RWPE1 (cell line): ENCODE results near the gene TMEM52.

Source experiments
- CTCF ChIA-PET: fragments of 350-600 bp; sonication (Branson Sonifier 250); formaldehyde crosslinking; extraction: SDS; loops from one replicate; lab custom pipeline; 2021; lab: Yijun Ruan, JAX
- POLR2A ChIA-PET: fragments of 400-600 bp; formaldehyde crosslinking; extraction: SDS; loops from one replicate; lab custom pipeline; 2020; ENCODE audit warnings: antibody characterized with exemption; ENCODE audit not compliant: low non-redundant PET; lab: Yijun Ruan, JAX
- DNase-seq: peaks from one replicate; pipeline ENCODE4 v3.0.0; 2012; ENCODE audit warnings: low spot score
- H3K27ac ChIP-seq: fragments of 450-650 bp; 2 replicates; pipeline ENCODE4 v1.5.1; 2017
- CTCF ChIP-seq: fragments of 450-650 bp; conservative IDR thresholded peaks from 2 replicates; pipeline ENCODE4 v1.5.1; 2017; ENCODE audit warnings: low read depth, mild to moderate bottlenecking

TMEM52 gene

DNA sequence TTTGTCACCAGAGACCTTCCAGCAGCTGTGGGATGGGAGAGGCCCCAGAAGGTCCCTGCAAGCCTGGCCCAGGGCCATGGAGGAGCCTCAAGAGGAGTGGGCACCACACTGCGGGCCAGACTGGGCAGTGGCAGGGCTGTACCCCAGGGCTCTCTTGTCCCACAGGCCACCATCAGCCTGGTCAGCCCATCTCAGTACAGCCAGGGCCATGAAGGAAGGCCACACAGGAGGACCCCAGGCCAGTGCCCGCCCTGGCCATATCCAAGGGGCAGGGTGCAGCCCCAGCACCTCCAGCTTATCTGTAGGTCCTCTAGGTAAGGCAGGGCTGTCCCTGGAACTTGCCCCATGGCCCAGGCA, 25.1 kb downstream of the TMEM52 start:
- ChIA-PET POLR2A (no interaction called here), CTCF (interaction anchor here (1.4 to 1.9 kb wide), 2 partner anchors 12 to 15 kb away, joined by 3 to 18 read pairs; no protein-coding TSS in a partner anchor)
- peak overlapping the region; percentile 93 for H3K27ac ChIP-seq
- TF ChIP-seq CTCF = no peak
- no peak for DNase-seq

GRCh38 chr1:1893291-1893985, 25.6 kb downstream of the TMEM52 start:
- CTCF ChIA-PET = interaction anchor here (1.9 kb wide), 1 partner anchor 12 kb away, joined by 18 read pairs; no protein-coding TSS in a partner anchor
- no peak for DNase-seq
- no peak for TF ChIP-seq CTCF
- H3K27ac ChIP-seq = peak overlapping the region; percentile 93
- POLR2A ChIA-PET = no interaction called here

- H3K27ac ChIP-seq = peak overlapping the region; percentile 93
- ChIA-PET POLR2A (no interaction called here), CTCF (interaction anchor here (0.5 kb wide), 1 partner anchor 113 kb away, joined by 3 read pairs; no protein-coding TSS in a partner anchor)
- no peak for DNase-seq
- no peak for TF ChIP-seq CTCF
These were observed 26.3 kb downstream of the TMEM52 start for GRCh38 chr1:1892763-1893120.

DNA sequence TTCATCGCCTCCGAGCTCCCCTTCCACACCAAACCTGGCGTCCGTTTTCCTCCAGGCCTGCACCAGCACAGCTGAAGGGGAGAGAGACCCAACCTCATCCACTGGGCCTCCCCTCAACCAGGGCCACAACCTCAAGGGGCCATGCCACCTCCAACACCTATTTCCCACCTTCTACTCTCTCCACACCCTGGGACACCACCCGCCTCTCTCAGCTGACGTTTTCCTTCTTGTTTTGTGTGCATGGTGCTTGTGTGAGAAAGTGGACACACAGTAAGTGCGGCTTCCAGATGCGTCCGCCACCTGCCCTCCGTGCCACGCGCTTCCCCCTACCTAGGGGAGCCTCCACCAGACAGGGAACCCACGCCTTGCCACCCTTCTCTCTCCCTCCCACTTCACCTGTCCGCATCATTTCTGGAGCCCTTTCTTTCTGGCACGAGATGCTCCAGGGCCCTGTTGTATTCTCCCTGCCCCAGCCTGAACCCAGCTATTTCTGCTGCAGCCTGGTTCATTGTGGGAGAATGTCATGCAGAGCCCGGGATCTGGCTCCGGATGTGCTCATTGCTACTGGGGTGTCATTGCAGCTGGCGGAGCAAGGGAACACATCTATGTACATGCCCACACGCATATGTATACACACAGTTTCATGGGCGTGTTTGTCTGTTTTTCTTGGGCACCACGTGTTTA, 26.9 kb downstream of the TMEM52 start:
- TF ChIP-seq CTCF = no peak
- peak; percentile 30 for DNase-seq
- CTCF ChIA-PET = interaction anchor here (0.5 to 1.3 kb wide), 2 partner anchors 16 to 113 kb away, joined by 3 to 5 read pairs; no protein-coding TSS in a partner anchor

DNA sequence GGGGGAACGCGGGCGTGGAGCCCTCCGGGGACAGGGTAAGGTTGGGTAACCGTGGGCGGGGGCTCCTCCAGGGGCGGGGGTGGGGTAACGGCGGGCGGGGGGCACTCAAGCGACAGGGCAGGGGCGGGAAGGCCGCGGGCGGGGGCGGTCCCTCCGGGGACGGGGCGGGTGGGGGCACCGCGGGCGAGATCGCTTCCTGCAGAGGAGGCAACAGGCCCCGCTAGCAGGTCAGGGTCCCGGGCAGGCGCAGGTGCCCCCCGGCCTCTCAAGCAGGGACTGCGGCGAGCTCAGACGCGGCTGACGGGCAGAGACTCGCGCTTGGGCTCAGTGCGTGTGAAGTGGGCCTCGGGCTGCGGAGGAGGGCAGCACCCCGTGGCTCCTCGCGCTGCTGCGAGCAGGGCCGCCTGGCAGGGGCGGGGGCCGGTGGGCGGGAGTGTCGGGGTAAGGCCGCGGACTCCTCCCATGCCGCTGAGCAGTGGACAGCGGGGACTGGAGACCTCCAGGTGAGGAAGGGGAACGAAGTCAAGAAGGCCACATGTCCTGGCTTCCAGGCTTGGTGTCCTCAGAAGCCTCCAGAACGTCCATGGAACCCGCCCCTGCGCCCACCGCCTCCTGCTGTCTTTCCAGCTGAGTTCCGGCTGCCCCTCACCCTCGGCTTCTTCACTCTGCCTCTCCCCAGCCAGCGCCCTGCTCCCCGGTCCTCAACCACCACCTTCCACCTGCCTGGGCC, 27.6 kb downstream of the TMEM52 start:
- H3K27ac ChIP-seq = peak overlapping the region; percentile 93
- DNase-seq = peak; percentile 80
- ChIA-PET POLR2A (interaction anchor here (1.1 kb wide), 1 partner anchor 16 kb away, joined by 3 read pairs; no protein-coding TSS in a partner anchor), CTCF (interaction anchor here (1.3 kb wide), 1 partner anchor 17 kb away, joined by 5 read pairs; no protein-coding TSS in a partner anchor)
- TF ChIP-seq CTCF = no peak

More for the DNA sequence above, 26.9 kb downstream of the TMEM52 start:
- POLR2A ChIA-PET = interaction anchor here (1.1 kb wide), 1 partner anchor 15 kb away, joined by 3 read pairs; no protein-coding TSS in a partner anchor
- peak overlapping the region; percentile 93 for H3K27ac ChIP-seq
